K562 (cell line): ENCODE data around the gene FGFRL1. TPM values are rescaled to one million over a fixed set of nuclear protein-coding genes. Genes with fewer than 3 reads are reported as not detected.

Experiments
- CTCF ChIP-seq, 3 experiments: IDR thresholded peaks in 2 of 3; conservative IDR thresholded peaks in 1 of 3; 2 replicates each; pipeline ENCODE4 v1.5.1; 2011 to 2012; ENCODE audit warnings: low read length in 3 of 3, mild to moderate bottlenecking in 3 of 3, control low read depth in 2 of 3, improper control_type of control experiment in 1 of 3, inconsistent platforms in 1 of 3, low read depth in 1 of 3, mixed read lengths in 1 of 3, moderate library complexity in 1 of 3; ENCODE audit not compliant: insufficient read depth in 2 of 3
- ERF ChIP-seq: fragments of 450-650 bp; formaldehyde crosslinking; IDR thresholded peaks from 2 replicates; pipeline ENCODE4 v1.4.0; 2020; ENCODE audit warnings: mild to moderate bottlenecking, mixed read lengths
- HDAC8 ChIP-seq: fragments of 450-650 bp; IDR thresholded peaks from 2 replicates; pipeline ENCODE4 v1.6.1; 2016; ENCODE audit warnings: mild to moderate bottlenecking, missing genetic modification characterization, moderate library complexity, missing compliant biosample characterization
- HLTF ChIP-seq: fragments of 450-650 bp; IDR thresholded peaks from 2 replicates; pipeline ENCODE4 v1.6.1; 2016
- KLF1 ChIP-seq: fragments of 450-650 bp; IDR thresholded peaks from 2 replicates; pipeline ENCODE4 v1.6.1; 2016; ENCODE audit warnings: missing genetic modification characterization, missing compliant biosample characterization
- NFE2L1 ChIP-seq: fragments of 450-650 bp; IDR thresholded peaks from 2 replicates; pipeline ENCODE4 v1.6.1; 2016; ENCODE audit warnings: missing genetic modification characterization, low read depth, mild to moderate bottlenecking, missing compliant biosample characterization, moderate library complexity, borderline replicate concordance
- NKRF ChIP-seq: fragments of 450-650 bp; IDR thresholded peaks from 2 replicates; pipeline ENCODE4 v1.6.1; 2016; ENCODE audit warnings: borderline replicate concordance
- PRDM10 ChIP-seq: fragments of 450-650 bp; IDR thresholded peaks from 2 replicates; pipeline ENCODE4 v1.6.1; 2018; ENCODE audit not compliant: partially characterized antibody
- RCOR1 ChIP-seq, 2 experiments: IDR thresholded peaks; 2 replicates each; pipeline ENCODE4 v1.6.1; 2012; ENCODE audit warnings: low read depth in 2 of 2, low read length in 2 of 2, borderline replicate concordance in 1 of 2, improper control_type of control experiment in 1 of 2
- SLC30A9 ChIP-seq: fragments of 250-450 bp; sonication (Bioruptor Pico); IDR thresholded peaks from 2 replicates; pipeline ENCODE4 v1.8.0; 2022; ENCODE audit warnings: mild to moderate bottlenecking, moderate library complexity
- SP2 ChIP-seq: IDR thresholded peaks from 2 replicates; pipeline ENCODE4 v1.6.1; 2011; ENCODE audit warnings: mild to moderate bottlenecking, low read depth, low read length, moderate library complexity; ENCODE audit not compliant: poor library complexity, severe bottlenecking; ENCODE audit errors: extremely low read depth
- ZNF217 ChIP-seq: sonication (generic); formaldehyde crosslinking; IDR thresholded peaks from 2 replicates; pipeline ENCODE4 v1.8.0; 2022; ENCODE audit warnings: mild to moderate bottlenecking, missing genetic modification reagents
- ZNF23 ChIP-seq: fragments of 250-450 bp; sonication (Bioruptor Pico); IDR thresholded peaks from 2 replicates; pipeline ENCODE4 v1.4.0; 2020; ENCODE audit warnings: mild to moderate bottlenecking
- ZNF75A ChIP-seq: fragments of 450-650 bp; formaldehyde crosslinking; IDR thresholded peaks from 2 replicates; pipeline ENCODE4 v1.4.0; 2020; ENCODE audit warnings: mild to moderate bottlenecking
- ZNF77 ChIP-seq: fragments of 250-450 bp; sonication (Bioruptor Pico); IDR thresholded peaks from 2 replicates; pipeline ENCODE4 v1.5.0; 2020
- polyA plus RNA-seq, 8 experiments: library from polyadenylated mRNA; depleted of rRNA in 4 of 8; stranded (reverse) in 5 of 8; unstranded in 3 of 8; fragments of >200 nt; fragmentation: Nextera tagmentation in 2 of 8; fragmentation: Illumina TruSeq in 1 of 8; extraction: Ambion mirVana in 2 of 8; extraction: Trizol in 1 of 8; gene quantifications; 2 replicates each; pipeline versions ENCODE4 v1.2.1 to v1.2.3, GENCODE V29; 2011 to 2014; ENCODE audit warnings: inconsistent platforms in 1 of 8, missing spikeins in 1 of 8
- total RNA-seq, 7 experiments: library from RNA; depleted of rRNA in 6 of 7; stranded (reverse); fragments of >200 nt in 6 of 7; fragmentation: Illumina TruSeq in 2 of 7; extraction: Trizol in 2 of 7; gene quantifications; 2 replicates each; pipeline versions ENCODE4 v1.2.1 to v1.2.3, GENCODE V29; 2011 to 2021; ENCODE audit warnings: low replicate concordance in 1 of 7

FGFRL1 gene
- total and polyA plus RNA-seq, 9 of the 15 experiments (the other 6 are each of a cell fraction or from before 2014, with no cell fraction given), result 0.34 to 49.9 (median 14.6) TPM

GRCh38 chr4:986428-986878, 25.0 kb upstream of the FGFRL1 start (continued):
- TF ChIP-seq PRDM10, result no peak
- no peak for TF ChIP-seq ERF (CRISPR knock-in tag)
- no peak for TF ChIP-seq SP2
- no peak for TF ChIP-seq CTCF (IDR thresholded peaks at IDR 0.05 in 2 of 3, conservative IDR thresholded peaks at IDR 0.05 in 1 of 3; ENCODE audit: insufficient read depth in 2 of 3, low read depth in 1 of 3, low read length in 3 of 3)
- peak; percentile 62; the same call in 1 of the 2 replicates for TF ChIP-seq NKRF
- peak; percentile 48; the same call in 1 of the 2 replicates for TF ChIP-seq HLTF
- TF ChIP-seq SLC30A9 (CRISPR knock-in tag), result no peak
- TF ChIP-seq HDAC8 (tag), result no peak
- TF ChIP-seq ZNF77, result no peak
- no peak for TF ChIP-seq ZNF23 (CRISPR knock-in tag)
- TF ChIP-seq ZNF217, result no peak
- no peak for TF ChIP-seq NFE2L1 (tag)
- TF ChIP-seq ZNF75A (CRISPR knock-in tag), result no peak
- no peak for TF ChIP-seq KLF1 (tag)
- no peak for TF ChIP-seq RCOR1 (IDR thresholded peaks at IDR 0.05; ENCODE audit: borderline replicate concordance in 1 of 2, low read depth in 2 of 2, low read length in 2 of 2)
